GM19193 (cell line): ENCODE measurements around the gene DIMT1.

Source experiments
- POLR2A ChIP-seq: IDR thresholded peaks from 4 replicates; pipeline ENCODE4 v1.6.1; 2011; ENCODE audit not compliant: insufficient read depth, insufficient read length; ENCODE audit errors: extremely low read depth

DIMT1 gene

DNA sequence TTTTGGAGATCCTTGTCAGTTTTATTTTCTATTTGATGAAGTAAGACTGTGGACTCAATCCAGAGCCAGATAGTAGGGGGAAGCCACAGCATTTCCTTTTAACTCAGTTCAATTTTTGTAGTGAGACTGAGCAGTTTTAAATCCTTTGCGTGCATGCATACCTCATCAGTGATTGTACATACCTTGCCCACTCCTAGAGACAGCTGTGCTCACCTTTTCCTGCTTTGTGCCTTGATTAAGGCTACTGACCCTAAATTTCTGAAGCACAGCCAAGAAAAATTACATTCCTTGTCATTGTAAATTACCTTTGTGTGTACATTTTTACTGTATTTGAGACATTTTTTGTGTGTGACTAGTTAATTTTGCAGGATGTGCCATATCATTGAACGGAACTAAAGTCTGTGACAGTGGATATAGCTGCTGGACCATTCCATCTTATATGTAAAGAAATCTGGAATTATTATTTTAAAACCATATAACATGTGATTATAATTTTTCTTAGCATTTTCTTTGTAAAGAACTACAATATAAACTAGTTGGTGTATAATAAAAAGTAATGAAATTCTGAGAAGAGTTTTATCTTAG lies 17.8 kb downstream of the DIMT1 start:
- no peak for TF ChIP-seq POLR2A

- no peak for TF ChIP-seq POLR2A
Measured at GRCh38 chr5:62385131-62385530, 18.6 kb downstream of the DIMT1 start.

DNA sequence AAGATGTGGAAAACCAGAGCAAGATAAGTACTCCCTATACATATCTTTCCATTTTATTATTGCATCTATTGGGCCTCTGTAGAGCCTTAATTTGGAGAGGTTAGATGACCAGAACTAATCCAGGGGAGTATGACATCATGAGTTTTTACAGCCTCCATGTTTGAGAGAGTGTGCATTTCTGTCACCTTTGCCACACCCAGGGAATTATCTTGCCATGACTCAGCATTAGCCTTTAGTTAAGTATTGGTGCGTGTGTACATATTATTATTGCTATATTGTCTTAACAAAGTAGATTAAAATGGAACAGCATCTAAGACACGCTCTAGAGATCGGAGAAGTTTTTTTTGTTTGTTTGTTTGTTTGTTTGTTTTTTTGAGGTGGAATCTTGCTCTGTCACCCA lies 27.6 kb downstream of the DIMT1 start:
- no peak for TF ChIP-seq POLR2A

- no peak for TF ChIP-seq POLR2A
Measured at GRCh38 chr5:62375627-62376026, 28.1 kb downstream of the DIMT1 start.

DNA sequence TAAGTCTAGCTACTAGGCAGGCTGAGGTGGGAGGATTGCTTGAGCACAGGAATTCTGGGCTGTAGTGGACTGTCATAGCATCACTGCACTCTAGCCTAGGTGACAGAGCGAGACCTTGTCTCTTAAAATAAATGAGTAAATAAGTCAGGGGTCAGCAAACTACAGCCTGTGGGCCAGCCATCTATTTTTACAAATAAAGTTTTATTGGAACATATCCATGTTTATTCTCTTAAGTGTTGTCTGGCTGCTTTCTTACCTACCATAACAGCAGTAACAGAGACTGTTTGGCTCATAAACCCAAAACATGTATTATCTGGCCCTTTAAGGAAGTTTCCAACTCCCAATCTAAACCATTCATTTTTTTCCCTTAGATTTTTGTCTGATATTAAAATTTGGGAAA lies 29.6 kb downstream of the DIMT1 start:
- TF ChIP-seq POLR2A, result no peak

DNA sequence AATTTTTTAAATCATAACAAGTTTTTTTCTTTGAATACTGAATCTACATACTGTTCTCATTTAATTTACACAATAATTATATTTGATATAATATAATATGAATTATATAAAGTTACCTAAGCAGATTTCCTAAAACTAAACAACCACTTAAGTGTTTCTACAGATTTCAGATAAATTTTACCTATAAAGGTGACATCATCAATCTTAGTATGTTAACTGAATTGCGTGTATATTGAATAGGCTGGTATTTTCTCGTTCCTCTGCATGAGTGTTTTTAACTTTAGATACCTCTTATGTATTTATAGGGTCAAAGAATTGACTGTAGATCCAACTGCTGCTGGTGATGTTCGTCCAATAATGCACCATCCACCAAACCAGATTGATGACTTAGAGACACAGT lies 30.3 kb downstream of the DIMT1 start:
- TF ChIP-seq POLR2A, result no peak

DNA sequence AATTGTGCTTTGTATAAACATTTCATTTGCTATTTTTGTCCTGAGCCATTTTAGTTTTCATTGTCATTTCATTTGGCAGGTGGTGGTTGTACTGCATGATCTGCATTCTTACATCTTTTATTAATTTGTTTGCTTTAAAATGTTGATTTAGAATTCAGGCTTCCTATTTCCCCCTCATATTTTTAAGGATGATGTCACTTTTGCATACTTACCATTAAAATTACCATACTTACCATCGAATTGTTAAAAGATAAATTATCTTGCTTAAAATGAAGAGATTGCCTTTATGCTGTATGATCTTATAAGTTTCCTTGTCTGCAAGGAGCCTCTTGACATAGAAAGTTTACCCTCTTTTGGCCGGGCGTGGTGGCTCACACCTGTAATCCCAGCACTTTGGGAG lies 31.1 kb downstream of the DIMT1 start:
- TF ChIP-seq POLR2A, result no peak

- no peak for TF ChIP-seq POLR2A
Measured at GRCh38 chr5:62371409-62371808, 32.3 kb downstream of the DIMT1 start.

DNA sequence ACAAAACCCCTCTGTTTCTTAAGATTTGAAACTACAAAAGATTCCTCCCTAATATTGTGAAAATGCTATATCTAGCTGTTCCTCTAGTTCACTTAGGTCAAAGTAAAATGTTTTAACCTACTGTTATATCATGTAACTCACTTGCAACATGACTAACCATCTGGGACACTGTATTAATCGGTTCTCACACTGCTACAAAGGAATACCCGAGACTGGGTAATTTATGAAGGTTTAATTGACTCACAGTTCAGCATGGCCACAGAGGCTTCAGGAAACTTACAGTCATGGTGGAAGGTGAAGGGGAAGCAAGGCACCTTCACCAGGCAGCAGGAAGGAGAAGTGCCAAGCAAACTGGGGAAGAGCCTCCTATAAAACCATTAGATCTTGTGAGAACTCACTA lies 34.7 kb downstream of the DIMT1 start:
- no peak for TF ChIP-seq POLR2A

- no peak for TF ChIP-seq POLR2A
Measured at GRCh38 chr5:62362701-62363100, 41.0 kb downstream of the DIMT1 start.

DNA sequence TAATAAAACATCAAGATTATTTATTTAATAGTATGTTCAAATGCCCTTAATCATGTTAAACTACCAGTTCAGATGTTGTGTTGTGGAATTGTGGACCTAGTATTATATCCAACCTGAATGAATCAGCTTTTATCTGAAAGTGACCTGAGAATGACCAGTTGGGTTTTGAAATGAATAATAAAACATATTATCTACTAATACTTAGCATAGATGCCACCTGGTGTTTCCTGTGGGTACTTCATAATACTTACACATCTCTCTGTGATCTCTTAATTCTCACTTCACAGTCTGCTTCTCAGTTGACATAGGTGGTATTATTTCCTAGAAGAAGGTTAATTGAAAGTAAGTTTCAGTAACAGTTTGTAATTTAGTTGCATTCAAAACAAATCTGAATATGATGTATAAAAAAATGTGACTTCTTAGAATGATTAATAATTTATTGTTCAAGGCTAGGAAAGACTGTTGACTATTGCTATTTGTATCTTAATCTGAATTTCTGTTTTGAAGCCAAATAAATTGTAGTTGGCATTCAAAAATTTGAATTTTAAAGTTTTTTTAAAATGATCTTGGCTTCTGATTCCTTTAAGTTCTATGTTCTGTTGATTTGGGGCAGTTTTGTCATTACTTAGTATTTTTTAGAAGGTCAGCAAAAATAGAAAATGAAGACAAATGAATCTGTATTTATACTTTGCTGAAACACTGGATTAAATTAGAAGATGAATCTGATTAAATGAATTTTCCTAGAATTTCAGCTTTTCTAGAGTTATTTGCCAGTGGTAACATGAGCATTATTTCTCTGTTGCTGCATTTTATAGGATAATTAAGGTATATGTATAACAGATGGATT lies 49.5 kb downstream of the DIMT1 start:
- no peak for TF ChIP-seq POLR2A

- TF ChIP-seq POLR2A, result no peak
Measured at GRCh38 chr5:62348723-62349481, 54.8 kb downstream of the DIMT1 start.

GRCh38 chr5:62347928-62348327 lies 55.8 kb downstream of the DIMT1 start:
- no peak for TF ChIP-seq POLR2A

DNA sequence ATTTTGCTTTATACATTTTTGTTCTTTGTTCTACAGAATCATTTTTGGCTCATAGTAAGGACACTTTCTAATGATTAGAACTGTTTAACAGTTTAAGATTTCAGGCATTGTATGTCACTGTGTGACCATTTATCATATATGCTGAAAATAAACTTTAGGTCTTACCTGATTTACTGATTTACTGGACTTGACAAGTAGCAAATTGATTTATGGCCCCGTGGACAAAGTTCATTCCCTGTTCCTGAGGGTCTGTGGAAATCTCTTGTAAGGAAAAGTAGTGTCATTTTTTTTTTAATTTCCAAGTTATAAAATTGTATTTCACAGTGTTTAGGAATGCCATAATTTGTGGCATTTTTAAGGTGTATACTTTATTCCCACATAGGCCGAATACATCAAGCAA lies 57.0 kb downstream of the DIMT1 start:
- no peak for TF ChIP-seq POLR2A

DNA sequence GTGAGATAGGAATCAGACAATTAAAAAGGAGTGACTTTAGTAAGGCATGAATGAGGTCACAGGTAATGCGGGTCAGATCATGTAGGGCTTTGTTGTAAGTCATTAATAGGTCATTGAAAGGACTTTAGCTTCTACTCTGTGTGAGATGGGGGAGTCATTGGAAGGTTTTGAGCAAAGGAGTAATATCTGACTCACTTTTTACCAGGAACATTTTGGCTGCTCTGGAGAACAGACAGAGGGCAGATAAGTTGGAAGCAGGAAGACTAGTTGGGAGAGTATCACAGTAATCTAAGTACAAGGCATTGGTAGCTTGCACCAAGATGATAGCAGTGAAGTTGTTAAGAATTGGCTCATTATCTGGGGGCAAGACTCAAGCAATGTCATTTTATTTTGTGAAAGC lies 60.3 kb downstream of the DIMT1 start:
- no peak for TF ChIP-seq POLR2A

DNA sequence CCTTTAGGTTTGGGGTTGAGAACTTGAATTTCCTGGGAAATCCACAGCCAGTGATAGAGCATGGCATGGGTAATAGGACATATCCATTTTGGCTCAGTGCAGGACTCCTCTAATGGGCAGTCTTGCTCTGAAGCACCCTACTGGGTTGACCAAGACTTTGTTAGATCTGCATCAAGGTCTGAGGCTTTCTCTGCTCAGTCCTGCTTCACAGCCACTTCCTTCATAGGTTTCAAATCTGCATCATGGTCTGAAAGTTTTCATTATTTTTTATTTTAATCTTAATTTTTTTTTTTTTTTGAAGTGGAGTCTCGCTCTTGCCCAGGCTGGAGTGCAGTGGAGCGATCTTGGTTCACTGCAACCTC lies 61.2 kb downstream of the DIMT1 start:
- no peak for TF ChIP-seq POLR2A

- no peak for TF ChIP-seq POLR2A
Measured at GRCh38 chr5:62341783-62342475, 61.8 kb downstream of the DIMT1 start.
